ENCODE results near the gene CASP12. TPM values are rescaled to one million over a fixed set of nuclear protein-coding genes. Genes with fewer than 3 reads are reported as not detected.

The CASP12 gene
- polyA plus RNA-seq, 2 of the 4 experiments (the other 2 are of a cell fraction), result not detected

DNA sequence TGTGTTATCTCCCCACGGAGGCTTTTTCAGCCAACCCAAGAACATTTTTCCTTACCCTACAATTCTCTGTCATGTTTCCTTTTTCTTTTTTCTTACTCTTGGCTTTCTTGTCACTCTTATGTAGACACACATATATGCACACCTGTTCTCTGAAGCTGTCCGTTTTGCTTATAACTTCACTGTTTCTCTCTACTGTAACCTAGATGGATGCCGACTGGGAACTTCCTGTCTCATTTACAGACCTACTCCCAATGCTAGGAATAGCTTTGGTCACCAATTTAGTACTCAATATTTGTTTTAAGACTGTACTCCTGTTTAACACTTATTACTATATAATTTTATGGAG lies 9.9 kb upstream of the CASP12 start:
- 23% methylated on average over 3 of the region's 3 CpGs for WGBS (ENCODE audit: missing lambda C conversion rate)
- CTCF ChIA-PET, result no interaction called here
- ATAC-seq (no peak), DNase-seq (ENCODE audit: low read depth in 1 of 2, low spot score in 1 of 2) (no peak), FAIRE-seq (no peak)
- Histone ChIP-seq H3K9me3 (no peaks in the 10 kb centered on the region), H3K4me1 (no peaks in the 10 kb centered on the region), H3K27ac (no peak overlapping the region), H3K4me3 (no peak overlapping the region), H3K4me2 (no peak overlapping the region)
- POLR2A ChIA-PET, result no interaction called here
- TF ChIP-seq RFX5 (IDR thresholded peaks at IDR 0.05) (no peak), GATA3 (IDR thresholded peaks at IDR 0.05; ENCODE audit: borderline replicate concordance) (no peak), CHD4 (IDR thresholded peaks at IDR 0.05; ENCODE audit: borderline replicate concordance) (no peak)

DNA sequence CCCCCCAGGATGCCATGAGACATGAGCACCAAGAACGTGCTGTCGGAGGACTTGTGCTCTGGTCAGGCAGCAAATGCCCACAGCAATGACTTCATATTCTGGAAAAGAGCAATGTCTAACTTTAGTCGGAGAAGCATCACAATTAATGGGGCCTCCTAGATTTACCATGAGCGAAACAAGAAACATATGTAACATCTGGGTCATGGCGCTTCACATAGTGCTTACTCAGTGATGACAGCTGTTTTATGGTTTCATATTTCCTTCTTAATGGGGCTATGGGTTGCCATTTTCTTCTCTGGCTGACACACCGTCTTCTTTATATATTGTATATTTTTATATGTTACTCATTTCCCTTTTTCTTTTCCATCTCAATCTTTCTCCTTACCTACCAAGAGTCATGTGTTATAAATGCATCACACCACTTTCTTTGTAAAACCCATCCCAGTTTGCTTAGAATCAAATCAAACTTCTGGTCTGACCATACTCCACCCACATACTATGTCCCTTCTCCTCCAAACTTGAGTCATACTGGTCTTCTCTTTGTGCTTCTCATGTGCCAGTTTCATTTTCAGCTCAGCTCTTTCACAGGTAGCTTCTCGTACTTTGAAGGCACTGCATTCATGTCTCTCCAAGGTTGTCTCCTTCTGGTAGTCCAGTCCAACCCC lies 9.4 kb upstream of the CASP12 start:
- CTCF ChIA-PET, result no interaction called here
- FAIRE-seq, result no peak
- 51% methylated on average over 7 of the region's 7 CpGs for WGBS (ENCODE audit: missing lambda C conversion rate)
- H3K9me3 ChIP-seq, result no peaks in the 10 kb centered on the region
- POLR2A ChIA-PET, result no interaction called here
- H3K4me3 ChIP-seq, result no peak overlapping the region
- ATAC-seq, result no peak
- no peak overlapping the region for H3K4me2 ChIP-seq
- no peak for TF ChIP-seq SREBF2 (IDR thresholded peaks at IDR 0.05)
- TF ChIP-seq RAD21 (conservative IDR thresholded peaks at IDR 0.05 in 1 of 2, IDR thresholded peaks at IDR 0.05 in 1 of 2), result no peak
- TF ChIP-seq CBX2 (IDR thresholded peaks at IDR 0.05; ENCODE audit: borderline replicate concordance, low read depth), result no peak
- no peak for TF ChIP-seq EHF (CRISPR knock-in tag; IDR thresholded peaks at IDR 0.05)
- TF ChIP-seq, protein P1, sequence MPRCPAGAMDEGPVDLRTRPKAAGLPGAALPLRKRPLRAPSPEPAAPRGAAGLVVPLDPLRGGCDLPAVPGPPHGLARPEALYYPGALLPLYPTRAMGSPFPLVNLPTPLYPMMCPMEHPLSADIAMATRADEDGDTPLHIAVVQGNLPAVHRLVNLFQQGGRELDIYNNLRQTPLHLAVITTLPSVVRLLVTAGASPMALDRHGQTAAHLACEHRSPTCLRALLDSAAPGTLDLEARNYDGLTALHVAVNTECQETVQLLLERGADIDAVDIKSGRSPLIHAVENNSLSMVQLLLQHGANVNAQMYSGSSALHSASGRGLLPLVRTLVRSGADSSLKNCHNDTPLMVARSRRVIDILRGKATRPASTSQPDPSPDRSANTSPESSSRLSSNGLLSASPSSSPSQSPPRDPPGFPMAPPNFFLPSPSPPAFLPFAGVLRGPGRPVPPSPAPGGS (IDR thresholded peaks at IDR 0.05), result no peak
- no peak for TF ChIP-seq RFX5 (IDR thresholded peaks at IDR 0.05)
- TF ChIP-seq PHF8 (IDR thresholded peaks at IDR 0.05; ENCODE audit: borderline replicate concordance, low read depth), result no peak
- no peak for TF ChIP-seq FOSB (CRISPR knock-in tag; IDR thresholded peaks at IDR 0.05)
- no peak for TF ChIP-seq ZC3H11A (IDR thresholded peaks at IDR 0.05)
- no peak for TF ChIP-seq SMC3 (IDR thresholded peaks at IDR 0.05)
- no peak for TF ChIP-seq JUN (IDR thresholded peaks at IDR 0.05)
- H3K4me1 ChIP-seq, result no peaks in the 10 kb centered on the region
- no peak overlapping the region for H3K27ac ChIP-seq
- DNase-seq (ENCODE audit: low read depth in 1 of 2, low spot score in 1 of 2), result no peak

DNA sequence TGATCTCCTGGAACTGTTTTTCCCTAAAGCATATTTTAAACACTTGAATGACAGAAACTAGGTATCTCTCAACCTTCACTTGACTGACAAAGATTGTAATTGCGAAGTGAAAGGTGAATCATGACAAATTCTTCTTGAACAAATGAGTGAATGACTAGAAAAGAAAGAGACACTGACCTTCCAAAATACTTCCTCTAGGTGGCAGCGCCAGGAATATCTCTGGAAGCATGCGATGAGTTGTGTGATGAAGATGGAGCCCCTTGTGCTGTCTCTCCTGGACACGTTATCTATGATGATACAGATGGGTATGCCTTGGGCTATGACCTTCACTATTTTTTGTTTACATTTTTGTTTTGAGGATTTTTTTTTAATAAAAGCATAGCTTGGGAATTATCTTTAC lies 7.0 kb upstream of the CASP12 start:
- 35% methylated on average over 4 of the region's 4 CpGs for WGBS (ENCODE audit: missing lambda C conversion rate)
- POLR2A ChIA-PET, result no interaction called here
- CTCF ChIA-PET, result no interaction called here
- Histone ChIP-seq H3K9me3 (no peaks in the 10 kb centered on the region), H3K4me1 (no peaks in the 10 kb centered on the region), H3K4me3 (no peak overlapping the region), H3K4me2 (no peak overlapping the region), H3K27ac (no peak overlapping the region)
- DNase-seq (ENCODE audit: low read depth in 1 of 2, low spot score in 1 of 2), result peak in 1 of 2 experiments; percentile 2
- no peak for ATAC-seq
- TF ChIP-seq CBX2 (IDR thresholded peaks at IDR 0.05; ENCODE audit: borderline replicate concordance, low read depth), result no peak
- TF ChIP-seq, protein P2, sequence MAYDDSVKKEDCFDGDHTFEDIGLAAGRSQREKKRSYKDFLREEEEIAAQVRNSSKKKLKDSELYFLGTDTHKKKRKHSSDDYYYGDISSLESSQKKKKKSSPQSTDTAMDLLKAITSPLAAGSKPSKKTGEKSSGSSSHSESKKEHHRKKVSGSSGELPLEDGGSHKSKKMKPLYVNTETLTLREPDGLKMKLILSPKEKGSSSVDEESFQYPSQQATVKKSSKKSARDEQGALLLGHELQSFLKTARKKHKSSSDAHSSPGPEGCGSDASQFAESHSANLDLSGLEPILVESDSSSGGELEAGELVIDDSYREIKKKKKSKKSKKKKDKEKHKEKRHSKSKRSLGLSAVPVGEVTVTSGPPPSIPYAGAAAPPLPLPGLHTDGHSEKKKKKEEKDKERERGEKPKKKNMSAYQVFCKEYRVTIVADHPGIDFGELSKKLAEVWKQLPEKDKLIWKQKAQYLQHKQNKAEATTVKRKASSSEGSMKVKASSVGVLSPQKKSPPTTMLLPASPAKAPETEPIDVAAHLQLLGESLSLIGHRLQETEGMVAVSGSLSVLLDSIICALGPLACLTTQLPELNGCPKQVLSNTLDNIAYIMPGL (CRISPR knock-in tag; IDR thresholded peaks at IDR 0.05; ENCODE audit: borderline replicate concordance), result no peak
- TF ChIP-seq, protein P3, sequence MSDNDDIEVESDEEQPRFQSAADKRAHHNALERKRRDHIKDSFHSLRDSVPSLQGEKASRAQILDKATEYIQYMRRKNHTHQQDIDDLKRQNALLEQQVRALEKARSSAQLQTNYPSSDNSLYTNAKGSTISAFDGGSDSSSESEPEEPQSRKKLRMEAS (IDR thresholded peaks at IDR 0.05), result no peak
- TF ChIP-seq HOXB5 (CRISPR knock-in tag; IDR thresholded peaks at IDR 0.05), result no peak
- TF ChIP-seq, protein P4, sequence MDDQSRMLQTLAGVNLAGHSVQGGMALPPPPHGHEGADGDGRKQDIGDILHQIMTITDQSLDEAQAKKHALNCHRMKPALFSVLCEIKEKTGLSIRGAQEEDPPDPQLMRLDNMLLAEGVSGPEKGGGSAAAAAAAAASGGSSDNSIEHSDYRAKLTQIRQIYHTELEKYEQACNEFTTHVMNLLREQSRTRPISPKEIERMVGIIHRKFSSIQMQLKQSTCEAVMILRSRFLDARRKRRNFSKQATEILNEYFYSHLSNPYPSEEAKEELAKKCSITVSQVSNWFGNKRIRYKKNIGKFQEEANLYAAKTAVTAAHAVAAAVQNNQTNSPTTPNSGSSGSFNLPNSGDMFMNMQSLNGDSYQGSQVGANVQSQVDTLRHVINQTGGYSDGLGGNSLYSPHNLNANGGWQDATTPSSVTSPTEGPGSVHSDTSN (IDR thresholded peaks at IDR 0.05), result no peak
- TF ChIP-seq NR3C1 (IDR thresholded peaks at IDR 0.05), result no peak
- TF ChIP-seq MAZ (IDR thresholded peaks at IDR 0.05; ENCODE audit: borderline replicate concordance, low read depth, low read length), result no peak
- no peak for TF ChIP-seq ESRRA (IDR thresholded peaks at IDR 0.05; ENCODE audit: borderline replicate concordance, low read length)
- no peak for TF ChIP-seq CEBPB (IDR thresholded peaks at IDR 0.05)
- no peak for FAIRE-seq
